Progenitor cell of endocrine pancreas (in vitro differentiated cells): ENCODE results near the gene DNAJC5G. TPM values are rescaled to one million over a fixed set of nuclear protein-coding genes. Genes with fewer than 3 reads are reported as not detected.

Source experiments
- DNase-seq: peaks from one replicate; pipeline ENCODE4 v3.0.0; 2021; ENCODE audit warnings: low spot score; ENCODE audit not compliant: unreplicated experiment
- H3K27ac Mint-ChIP-seq: 2 replicates; pipeline ENCODE4 v1.8.0; 2021; ENCODE audit warnings: mild to moderate bottlenecking, moderate library complexity, mixed read lengths
- H3K27me3 Mint-ChIP-seq: 2 replicates; pipeline ENCODE4 v1.8.0; 2021; ENCODE audit warnings: mixed read lengths
- H3K36me3 Mint-ChIP-seq: 2 replicates; pipeline ENCODE4 v1.8.0; 2022; ENCODE audit warnings: mixed read lengths; ENCODE audit not compliant: insufficient read depth
- H3K4me1 Mint-ChIP-seq: 2 replicates; pipeline ENCODE4 v1.8.0; 2021; ENCODE audit warnings: low read depth, mixed read lengths
- H3K4me3 Mint-ChIP-seq: 2 replicates; pipeline ENCODE4 v1.8.0; 2021; ENCODE audit warnings: low read depth, mild to moderate bottlenecking, moderate library complexity, mixed read lengths
- H3K9me3 Mint-ChIP-seq: 2 replicates; pipeline ENCODE4 v1.8.0; 2021; ENCODE audit warnings: low read depth, mixed read lengths
- CTCF ChIP-seq: fragments of 200-600 bp; sonication (generic); IDR thresholded peaks from one replicate; pipeline ENCODE4 v1.5.0; 2021; ENCODE audit warnings: antibody characterized with exemption, mild to moderate bottlenecking; ENCODE audit not compliant: unreplicated experiment
- total RNA-seq: library from RNA; stranded (reverse); gene quantifications from 2 replicates; pipeline ENCODE4 v1.2.1, GENCODE V29; 2021

DNAJC5G gene
- total RNA-seq, 1 donor from 2014 or later: not detected

GRCh38 chr2:27261926-27262298, 13.3 kb upstream of the DNAJC5G start:
- TF ChIP-seq CTCF: no peak
- H3K4me3 Mint-ChIP-seq: peak overlapping the region; percentile 58
- peaks cover 11% of the 10 kb centered on the region for H3K4me1 Mint-ChIP-seq
- no peaks in the 10 kb centered on the region for H3K36me3 Mint-ChIP-seq
- H3K27ac Mint-ChIP-seq: no peak overlapping the region
- DNase-seq: no peak
- no peaks in the 10 kb centered on the region for H3K9me3 Mint-ChIP-seq
- peaks cover 57% of the 10 kb centered on the region for H3K27me3 Mint-ChIP-seq

GRCh38 chr2:27262379-27263286, 12.6 kb upstream of the DNAJC5G start, which contains the start of gene SLC30A3:
SLC30A3 (minus strand) TSS chr2:27263047; CDS start chr2:27262906, 141 bp downstream.
- H3K36me3 Mint-ChIP-seq: no peaks in the 10 kb centered on the region
- H3K9me3 Mint-ChIP-seq: no peaks in the 10 kb centered on the region
- peaks cover 50% of the 10 kb centered on the region for H3K27me3 Mint-ChIP-seq
- H3K27ac Mint-ChIP-seq: peak within 1 kb of the TSS; percentile 11
- peaks cover 11% of the 10 kb centered on the region for H3K4me1 Mint-ChIP-seq
- TF ChIP-seq CTCF: no peak
- DNase-seq: peak; percentile 33
- peak within 1 kb of the TSS; percentile 76 for H3K4me3 Mint-ChIP-seq

GRCh38 chr2:27263287-27264252, 11.7 kb upstream of the DNAJC5G start:
- Mint-ChIP-seq H3K4me1 (peaks cover 11% of the 10 kb centered on the region), H3K9me3 (no peaks in the 10 kb centered on the region), H3K36me3 (no peaks in the 10 kb centered on the region), H3K27me3 (peaks cover 44% of the 10 kb centered on the region), H3K27ac (peak overlapping the region; percentile 11), H3K4me3 (peak overlapping the region; percentile 76)
- DNase-seq: no peak
- TF ChIP-seq CTCF: no peak

- Mint-ChIP-seq H3K9me3 (no peaks in the 10 kb centered on the region), H3K4me3 (peak overlapping the region; percentile 76), H3K27me3 (peaks cover 40% of the 10 kb centered on the region), H3K36me3 (no peaks in the 10 kb centered on the region), H3K27ac (no peak overlapping the region), H3K4me1 (peaks cover 11% of the 10 kb centered on the region)
- DNase-seq: no peak
- TF ChIP-seq CTCF: no peak
Measured at GRCh38 chr2:27264253-27264752, 10.9 kb upstream of the DNAJC5G start.
